Endothelial cell (in vitro differentiated cells): ENCODE data around the gene SLC16A11. TPM values are rescaled to one million over a fixed set of nuclear protein-coding genes. Genes with fewer than 3 reads are reported as not detected.
A peak's percentile ranks its signal among the peaks of the same experiment; 100 is the strongest.

ENCODE experiments used
- DNase-seq: peaks from one replicate; pipeline ENCODE4 v3.0.0; 2021; ENCODE audit warnings: low spot score
- H3K27ac Mint-ChIP-seq: one replicate; pipeline ENCODE4 v1.8.0; 2021; ENCODE audit warnings: mixed read lengths, inconsistent platforms; ENCODE audit not compliant: unreplicated experiment
- H3K27me3 Mint-ChIP-seq: one replicate; pipeline ENCODE4 v1.8.0; 2021; ENCODE audit warnings: mild to moderate bottlenecking, moderate library complexity, mixed read lengths, inconsistent platforms; ENCODE audit not compliant: unreplicated experiment
- H3K36me3 Mint-ChIP-seq: one replicate; pipeline ENCODE4 v1.8.0; 2021; ENCODE audit warnings: mild to moderate bottlenecking, low read depth, mixed read lengths, inconsistent platforms; ENCODE audit not compliant: unreplicated experiment
- H3K4me1 Mint-ChIP-seq: one replicate; pipeline ENCODE4 v1.8.0; 2021; ENCODE audit warnings: mild to moderate bottlenecking, mixed read lengths, inconsistent platforms; ENCODE audit not compliant: unreplicated experiment
- H3K4me3 Mint-ChIP-seq: one replicate; pipeline ENCODE4 v1.8.0; 2021; ENCODE audit warnings: mild to moderate bottlenecking, mixed read lengths, inconsistent platforms; ENCODE audit not compliant: unreplicated experiment
- H3K9me3 Mint-ChIP-seq: one replicate; pipeline ENCODE4 v1.8.0; 2021; ENCODE audit warnings: mixed read lengths, inconsistent platforms; ENCODE audit not compliant: unreplicated experiment
- total RNA-seq: library from RNA; stranded (reverse); fragmentation: NEBNext Ultra II Directional; extraction: Animal tissue kit (Norgen Biotek cat#: 25700); gene quantifications from one replicate; pipeline ENCODE4 v1.2.1, GENCODE V29; 2021; ENCODE audit not compliant: unreplicated experiment
- TF ChIP-seq, protein P1 (sequence below): fragments of 200-600 bp; sonication (generic); IDR thresholded peaks from one replicate; pipeline ENCODE4 v1.5.0; 2021; ENCODE audit warnings: antibody characterized with exemption; ENCODE audit not compliant: unreplicated experiment

The SLC16A11 gene
- total RNA-seq, 1 donor from 2014 or later, result 0.33 TPM

DNA sequence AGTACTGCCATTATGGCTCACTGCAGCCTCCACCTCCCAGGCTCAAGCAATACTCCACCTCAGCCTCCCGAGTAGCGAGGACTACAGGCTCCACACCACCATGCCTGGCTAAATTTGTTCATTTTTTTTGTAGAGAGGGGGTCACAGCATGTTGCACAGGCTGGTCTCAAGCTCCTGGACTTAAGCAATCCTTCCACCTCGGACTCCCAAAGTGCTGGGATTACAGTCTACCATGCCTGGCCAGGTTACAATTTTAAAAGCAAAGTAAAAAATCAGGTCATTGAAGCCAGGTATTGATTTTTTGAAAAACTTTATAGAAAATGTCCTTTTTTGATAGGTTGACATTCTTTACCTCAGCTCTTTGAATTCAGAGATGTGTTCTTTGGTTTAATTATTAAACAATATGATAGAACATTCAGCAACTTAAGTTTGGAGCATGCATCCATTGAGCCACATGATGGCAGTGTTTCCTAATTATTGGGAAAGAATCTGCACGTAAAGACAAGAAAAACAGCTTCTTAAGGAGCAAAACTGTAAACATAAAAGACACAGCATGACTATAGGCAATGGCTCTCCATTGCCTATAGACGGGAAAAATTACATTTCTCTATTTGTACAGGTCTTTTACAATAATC, 1.7 kb upstream of the SLC16A11 start:
- Mint-ChIP-seq H3K36me3 (no peaks in the 10 kb centered on the region), H3K4me1 (peaks cover 26% of the 10 kb centered on the region), H3K4me3 (no peak overlapping the region), H3K27ac (peak overlapping the region; percentile 79), H3K9me3 (no peaks in the 10 kb centered on the region), H3K27me3 (peaks cover 10% of the 10 kb centered on the region)
- DNase-seq, result no peak
- TF ChIP-seq, protein P1, sequence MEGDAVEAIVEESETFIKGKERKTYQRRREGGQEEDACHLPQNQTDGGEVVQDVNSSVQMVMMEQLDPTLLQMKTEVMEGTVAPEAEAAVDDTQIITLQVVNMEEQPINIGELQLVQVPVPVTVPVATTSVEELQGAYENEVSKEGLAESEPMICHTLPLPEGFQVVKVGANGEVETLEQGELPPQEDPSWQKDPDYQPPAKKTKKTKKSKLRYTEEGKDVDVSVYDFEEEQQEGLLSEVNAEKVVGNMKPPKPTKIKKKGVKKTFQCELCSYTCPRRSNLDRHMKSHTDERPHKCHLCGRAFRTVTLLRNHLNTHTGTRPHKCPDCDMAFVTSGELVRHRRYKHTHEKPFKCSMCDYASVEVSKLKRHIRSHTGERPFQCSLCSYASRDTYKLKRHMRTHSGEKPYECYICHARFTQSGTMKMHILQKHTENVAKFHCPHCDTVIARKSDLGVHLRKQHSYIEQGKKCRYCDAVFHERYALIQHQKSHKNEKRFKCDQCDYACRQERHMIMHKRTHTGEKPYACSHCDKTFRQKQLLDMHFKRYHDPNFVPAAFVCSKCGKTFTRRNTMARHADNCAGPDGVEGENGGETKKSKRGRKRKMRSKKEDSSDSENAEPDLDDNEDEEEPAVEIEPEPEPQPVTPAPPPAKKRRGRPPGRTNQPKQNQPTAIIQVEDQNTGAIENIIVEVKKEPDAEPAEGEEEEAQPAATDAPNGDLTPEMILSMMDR, result peak; percentile 79

DNA sequence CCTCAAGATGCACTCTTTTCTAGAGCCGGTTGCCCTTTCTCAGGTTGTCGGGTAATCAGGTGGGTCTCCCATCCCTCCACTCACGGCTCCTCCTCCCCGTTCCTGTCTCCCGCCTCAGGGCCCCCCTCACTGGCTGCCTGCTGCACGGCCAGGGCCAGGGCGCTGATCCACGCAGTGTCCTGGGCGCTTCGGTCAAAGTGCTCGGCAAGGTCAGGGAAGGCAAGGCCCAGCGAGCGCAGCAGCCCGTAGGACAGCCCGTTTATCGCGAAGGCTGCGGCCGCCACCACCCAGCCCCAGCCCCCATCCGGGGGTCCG, 753 bp downstream of the SLC16A11 start:
- no peak overlapping the region for H3K27ac Mint-ChIP-seq
- TF ChIP-seq, protein P1, result no peak
- peaks cover 21% of the 10 kb centered on the region for H3K4me1 Mint-ChIP-seq
- H3K4me3 Mint-ChIP-seq, result peak overlapping the region; percentile 51
- H3K27me3 Mint-ChIP-seq, result peaks cover 15% of the 10 kb centered on the region
- no peaks in the 10 kb centered on the region for H3K9me3 Mint-ChIP-seq
- no peak for DNase-seq
- H3K36me3 Mint-ChIP-seq, result no peaks in the 10 kb centered on the region

DNA sequence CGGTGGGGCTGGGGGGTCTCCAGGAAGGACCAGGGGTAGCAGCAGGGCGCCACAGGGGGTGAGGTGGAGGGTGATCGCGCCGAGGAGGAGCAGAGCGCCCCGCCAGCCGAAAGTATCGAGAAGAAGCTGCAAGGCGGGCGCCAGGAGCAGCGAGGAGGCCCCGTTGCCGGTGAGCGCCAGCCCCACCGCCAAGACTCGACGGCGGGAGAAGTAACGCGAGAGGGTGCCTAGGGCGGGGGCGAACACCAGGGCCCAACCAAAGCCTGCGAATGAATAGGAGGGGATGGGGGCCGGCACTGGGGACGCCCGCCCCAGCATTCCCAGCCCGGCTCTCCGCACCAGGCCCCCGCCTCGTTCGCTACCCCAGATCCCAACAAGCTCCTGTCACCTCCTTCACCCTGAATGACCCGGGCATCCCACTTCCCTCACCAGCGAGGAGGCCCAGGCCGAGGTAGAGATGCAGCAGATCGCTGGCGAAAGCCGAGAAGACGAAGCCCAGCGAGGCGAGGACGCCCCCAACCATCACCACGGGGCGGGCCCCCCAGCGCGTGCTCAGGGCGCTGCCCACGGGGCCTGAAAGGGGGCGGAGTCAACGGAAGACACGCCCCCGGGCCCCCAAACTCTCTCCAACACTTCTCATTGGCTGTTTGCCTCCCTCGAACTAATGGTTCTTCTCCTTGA, 1.3 kb downstream of the SLC16A11 start:
- Mint-ChIP-seq H3K36me3 (no peaks in the 10 kb centered on the region), H3K27ac (no peak overlapping the region), H3K4me1 (peaks cover 21% of the 10 kb centered on the region), H3K9me3 (no peaks in the 10 kb centered on the region), H3K4me3 (peak overlapping the region; percentile 56), H3K27me3 (peaks cover 15% of the 10 kb centered on the region)
- DNase-seq, result no peak
- TF ChIP-seq, protein P1, result no peak

DNA sequence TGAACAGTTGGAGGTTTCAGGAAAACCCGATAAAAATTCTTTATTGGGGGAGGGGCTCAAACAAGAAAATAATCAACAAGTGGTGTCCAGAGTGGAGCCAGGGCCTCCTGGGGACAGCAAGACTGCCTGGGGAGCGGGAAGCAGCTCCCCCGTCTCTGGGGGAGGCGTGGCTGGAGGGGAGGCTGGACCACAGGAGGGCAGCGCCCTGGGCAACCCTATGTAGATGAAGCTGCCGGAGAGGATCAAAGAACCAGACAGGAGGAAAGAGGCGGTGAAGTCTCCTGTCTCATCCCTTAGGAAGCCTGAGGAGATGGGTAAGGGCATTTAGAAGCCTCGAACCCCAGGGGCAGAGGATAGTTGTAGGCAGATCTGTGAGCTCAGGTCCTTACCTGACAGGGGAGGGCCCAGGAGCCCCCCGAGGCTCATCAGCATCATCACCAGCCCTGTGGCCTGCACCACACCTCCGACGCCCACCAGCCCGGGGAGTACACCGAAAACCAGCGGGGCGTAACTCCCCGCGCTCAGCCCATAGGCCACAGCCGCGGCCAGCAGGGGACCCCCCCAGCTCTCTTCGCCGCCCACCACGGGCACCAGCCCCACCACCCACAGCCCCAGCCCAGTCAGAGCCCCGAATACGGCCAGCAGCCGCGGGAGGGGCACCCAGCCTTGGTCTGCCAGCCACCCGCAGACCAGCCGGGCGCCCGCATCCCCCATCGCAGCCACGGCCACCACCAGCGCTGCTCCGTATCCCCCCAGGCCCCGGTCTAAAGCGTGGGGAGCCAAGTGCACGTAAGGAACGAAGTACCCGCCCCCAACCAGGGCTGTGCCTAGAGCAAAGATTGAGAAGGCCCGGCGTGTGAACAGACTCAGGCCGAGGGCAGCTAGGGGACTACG, 2.0 kb downstream of the SLC16A11 start:
- Mint-ChIP-seq H3K36me3 (no peaks in the 10 kb centered on the region), H3K4me1 (peaks cover 17% of the 10 kb centered on the region), H3K27me3 (peaks cover 17% of the 10 kb centered on the region), H3K9me3 (no peaks in the 10 kb centered on the region), H3K4me3 (peak overlapping the region; percentile 72), H3K27ac (no peak overlapping the region)
- DNase-seq, result no peak
- TF ChIP-seq, protein P1, result no peak
